ENCODE data around the gene UNC5CL. TPM values are rescaled to one million over a fixed set of nuclear protein-coding genes. Genes with fewer than 3 reads are reported as not detected.

Gene UNC5CL
- polyA plus RNA-seq, 1 donor (not counting 4 experiments of a cell fraction or from before 2014, with no cell fraction given), result 0.34 TPM

DNA sequence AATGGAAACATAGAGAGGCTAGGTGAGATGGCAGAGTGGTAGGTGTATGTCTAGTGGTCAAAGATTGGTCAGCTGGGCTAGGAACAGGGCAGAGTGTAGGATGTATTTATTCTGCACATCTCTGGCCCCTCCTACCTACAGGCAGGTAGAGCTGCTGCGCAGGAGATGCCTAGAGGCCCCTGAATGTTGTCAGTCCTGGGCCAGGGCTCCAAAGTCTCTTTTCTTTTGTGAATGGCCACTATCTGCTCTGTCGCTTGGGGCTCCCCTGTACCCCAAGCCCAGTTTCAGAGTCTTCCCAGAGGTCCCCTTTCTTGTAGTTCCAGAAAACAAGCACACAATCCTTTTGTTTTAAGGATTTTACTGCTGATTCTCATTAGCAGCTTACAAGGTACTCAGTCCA is 8.3 kb upstream of the UNC5CL start:
- no peak overlapping the region for H3K9ac ChIP-seq (ENCODE audit: control insufficient read depth, extremely low read depth, insufficient read depth, low read length)

DNA sequence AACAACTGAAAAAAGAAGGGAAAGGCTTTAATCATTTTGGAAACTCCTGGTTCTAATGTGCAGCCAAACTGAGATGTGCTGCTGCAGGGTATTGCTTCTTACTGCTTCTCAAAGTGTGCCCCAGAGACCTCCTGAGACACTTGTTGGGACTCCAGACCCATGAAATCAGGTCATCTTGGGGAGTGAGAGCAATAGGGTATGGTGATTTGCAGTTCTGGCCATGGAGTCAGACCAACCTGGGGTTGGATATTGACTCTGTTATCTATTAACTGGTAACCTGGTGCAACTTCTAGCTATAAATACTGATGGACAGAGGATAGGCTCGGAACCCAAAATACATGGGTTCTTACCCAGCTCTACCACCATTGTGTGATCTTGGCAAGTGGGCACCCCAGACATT is 7.1 kb upstream of the UNC5CL start:
- Histone ChIP-seq H3K4me1 (ENCODE audit: control insufficient read depth, extremely low read depth, insufficient read depth, low read length) (peaks cover 15% of the 10 kb centered on the region), H2AFZ (ENCODE audit: control insufficient read depth, low read length) (no peak overlapping the region), H4K20me1 (ENCODE audit: control insufficient read depth, extremely low read depth, insufficient read depth, low read length) (no peaks in the 10 kb centered on the region), H3K4me2 (ENCODE audit: control insufficient read depth, extremely low read depth, insufficient read depth, low read depth, low read length) (no peak overlapping the region), H3K79me2 (ENCODE audit: control insufficient read depth, insufficient read depth, low read length) (no peaks in the 10 kb centered on the region), H3K36me3 (ENCODE audit: control insufficient read depth in 2 of 2, extremely low read depth in 1 of 2, insufficient read depth in 2 of 2, low read length in 2 of 2) (no peaks in the 10 kb centered on the region), H3K4me3 (ENCODE audit: control insufficient read depth in 2 of 3, extremely low read depth in 1 of 3, insufficient read depth in 2 of 3, low read depth in 1 of 3, low read length in 3 of 3) (no peak overlapping the region), H3K27me3 (ENCODE audit: control insufficient read depth, extremely low read depth, insufficient read depth, low read length) (no peaks in the 10 kb centered on the region), H3K27ac (ENCODE audit: control insufficient read depth, insufficient read depth, low read length) (no peak overlapping the region), H3K9me3 (ENCODE audit: control insufficient read depth, low read depth, low read length) (no peaks in the 10 kb centered on the region), H3K9ac (ENCODE audit: control insufficient read depth, extremely low read depth, insufficient read depth, low read length) (no peak overlapping the region), H3K9me1 (ENCODE audit: control insufficient read depth, extremely low read depth, insufficient read depth, low read length) (no peaks in the 10 kb centered on the region)
- TF ChIP-seq, protein P1, sequence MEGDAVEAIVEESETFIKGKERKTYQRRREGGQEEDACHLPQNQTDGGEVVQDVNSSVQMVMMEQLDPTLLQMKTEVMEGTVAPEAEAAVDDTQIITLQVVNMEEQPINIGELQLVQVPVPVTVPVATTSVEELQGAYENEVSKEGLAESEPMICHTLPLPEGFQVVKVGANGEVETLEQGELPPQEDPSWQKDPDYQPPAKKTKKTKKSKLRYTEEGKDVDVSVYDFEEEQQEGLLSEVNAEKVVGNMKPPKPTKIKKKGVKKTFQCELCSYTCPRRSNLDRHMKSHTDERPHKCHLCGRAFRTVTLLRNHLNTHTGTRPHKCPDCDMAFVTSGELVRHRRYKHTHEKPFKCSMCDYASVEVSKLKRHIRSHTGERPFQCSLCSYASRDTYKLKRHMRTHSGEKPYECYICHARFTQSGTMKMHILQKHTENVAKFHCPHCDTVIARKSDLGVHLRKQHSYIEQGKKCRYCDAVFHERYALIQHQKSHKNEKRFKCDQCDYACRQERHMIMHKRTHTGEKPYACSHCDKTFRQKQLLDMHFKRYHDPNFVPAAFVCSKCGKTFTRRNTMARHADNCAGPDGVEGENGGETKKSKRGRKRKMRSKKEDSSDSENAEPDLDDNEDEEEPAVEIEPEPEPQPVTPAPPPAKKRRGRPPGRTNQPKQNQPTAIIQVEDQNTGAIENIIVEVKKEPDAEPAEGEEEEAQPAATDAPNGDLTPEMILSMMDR (optimal IDR thresholded peaks at IDR 0.05 in 1 of 3, IDR thresholded peaks at IDR 0.05 in 1 of 3, conservative IDR thresholded peaks at IDR 0.05 in 1 of 3; ENCODE audit: extremely low read depth in 1 of 3, insufficient read depth in 2 of 3, low read length in 3 of 3), result no peak
- dilution Hi-C loops (cut with MboI; ENCODE audit: extremely low pct_ligation_motif_present, low sequenced_read_pairs), result no loop called here
- FAIRE-seq (no peak), DNase-seq (ENCODE audit: low read depth, low spot score) (no peak)

More for the DNA sequence above, 8.3 kb upstream of the UNC5CL start:
- no peaks in the 10 kb centered on the region for H3K36me3 ChIP-seq (ENCODE audit: control insufficient read depth in 2 of 2, extremely low read depth in 1 of 2, insufficient read depth in 2 of 2, low read length in 2 of 2)
- H3K4me2 ChIP-seq (ENCODE audit: control insufficient read depth, extremely low read depth, insufficient read depth, low read depth, low read length), result no peak overlapping the region
- FAIRE-seq (no peak), DNase-seq (ENCODE audit: low read depth, low spot score) (no peak)
- H3K4me3 ChIP-seq (ENCODE audit: control insufficient read depth in 2 of 3, extremely low read depth in 1 of 3, insufficient read depth in 2 of 3, low read depth in 1 of 3, low read length in 3 of 3), result no peak overlapping the region
- H3K9me3 ChIP-seq (ENCODE audit: control insufficient read depth, low read depth, low read length), result no peaks in the 10 kb centered on the region
- H3K27ac ChIP-seq (ENCODE audit: control insufficient read depth, insufficient read depth, low read length), result no peak overlapping the region
- TF ChIP-seq, protein P1 (optimal IDR thresholded peaks at IDR 0.05 in 1 of 3, IDR thresholded peaks at IDR 0.05 in 1 of 3, conservative IDR thresholded peaks at IDR 0.05 in 1 of 3; ENCODE audit: extremely low read depth in 1 of 3, insufficient read depth in 2 of 3, low read length in 3 of 3), result no peak
- TF ChIP-seq EZH2 (IDR thresholded peaks at IDR 0.05; ENCODE audit: low read length), result no peak
- dilution Hi-C loops (cut with MboI; ENCODE audit: extremely low pct_ligation_motif_present, low sequenced_read_pairs), result no loop called here
- no peaks in the 10 kb centered on the region for H4K20me1 ChIP-seq (ENCODE audit: control insufficient read depth, extremely low read depth, insufficient read depth, low read length)
- no peaks in the 10 kb centered on the region for H3K79me2 ChIP-seq (ENCODE audit: control insufficient read depth, insufficient read depth, low read length)
- H3K9me1 ChIP-seq (ENCODE audit: control insufficient read depth, extremely low read depth, insufficient read depth, low read length), result no peaks in the 10 kb centered on the region
- no peaks in the 10 kb centered on the region for H3K27me3 ChIP-seq (ENCODE audit: control insufficient read depth, extremely low read depth, insufficient read depth, low read length)
- H3K4me1 ChIP-seq (ENCODE audit: control insufficient read depth, extremely low read depth, insufficient read depth, low read length), result peaks cover 14% of the 10 kb centered on the region
- no peak overlapping the region for H2AFZ ChIP-seq (ENCODE audit: control insufficient read depth, low read length)

Data from keratinocyte (primary cell).